Erythroblast (primary cell): ENCODE results near the gene SH2D4B.

Experiments used
- GATA1 ChIP-seq: IDR thresholded peaks from 2 replicates; pipeline ENCODE4 v1.6.1; 2011; ENCODE audit warnings: low read depth, mild to moderate bottlenecking, control low read depth, low read length, moderate library complexity
- POLR2A ChIP-seq: IDR thresholded peaks from 2 replicates; pipeline ENCODE4 v1.6.1; 2011; ENCODE audit warnings: mild to moderate bottlenecking, low read length

GRCh38 chr10:80633910-80634309 lies 96.2 kb downstream of the SH2D4B start:
- no peak for TF ChIP-seq POLR2A
- TF ChIP-seq GATA1, result no peak
